ENCODE results near the gene KAZN.

The KAZN gene

DNA sequence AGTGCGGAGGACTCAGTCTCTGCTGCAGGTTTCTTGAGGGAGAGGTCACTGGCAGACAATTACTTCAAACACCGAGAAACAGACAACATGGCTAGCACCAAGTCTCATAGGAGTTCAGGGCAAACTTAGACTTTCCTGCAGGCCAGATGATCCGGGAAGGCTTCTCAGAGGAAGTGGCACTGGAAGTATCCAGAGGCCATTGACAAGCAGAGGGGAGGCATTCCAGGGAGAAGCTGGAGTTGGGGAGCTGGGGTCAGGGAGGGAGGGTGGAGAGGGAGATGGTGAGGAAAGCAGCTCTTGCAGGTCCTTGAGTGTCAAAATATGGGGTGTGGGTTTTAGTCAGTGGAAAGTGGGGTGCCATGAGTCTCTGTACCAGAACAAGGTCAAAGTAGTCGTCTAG, 147.9 kb downstream of the KAZN start:
- no peak for DNase-seq

DNA sequence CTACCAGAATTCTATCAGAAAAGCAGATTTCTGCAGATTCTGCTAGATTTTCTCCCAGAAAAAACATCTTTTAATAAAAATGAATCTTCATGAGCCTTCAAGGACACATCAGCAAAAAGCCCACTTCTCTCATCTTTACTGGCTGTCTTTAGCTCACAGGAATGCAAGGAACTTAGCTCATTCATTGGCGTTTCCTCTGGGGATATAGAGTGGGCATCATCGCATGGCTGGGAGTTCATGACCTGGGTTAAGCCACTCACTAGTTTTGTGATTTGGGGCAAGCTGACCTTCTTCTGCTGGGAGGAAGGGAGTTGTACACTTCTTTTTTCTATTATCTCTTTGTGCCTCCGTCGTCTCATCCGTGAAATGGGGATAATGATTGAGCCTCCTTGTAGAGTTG, 149.7 kb downstream of the KAZN start:
- no peak for DNase-seq

DNA sequence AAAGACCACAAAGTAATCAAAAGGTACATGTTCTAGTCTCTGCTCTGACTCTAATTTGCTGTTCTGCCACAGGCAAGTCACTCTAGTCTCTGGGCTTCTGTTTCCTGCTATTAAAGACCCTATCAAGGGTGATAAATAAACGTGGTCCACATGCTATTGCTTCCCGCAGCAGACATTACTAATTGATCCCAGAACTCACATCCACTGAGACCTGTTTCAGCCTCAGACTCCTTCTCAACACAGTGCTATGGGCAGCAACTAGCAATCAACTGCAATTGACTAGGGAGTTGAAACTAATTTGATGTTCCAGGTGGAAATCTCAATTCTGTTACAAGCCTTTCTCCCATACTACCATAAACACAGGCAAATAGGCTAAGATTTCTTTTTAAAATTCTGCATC, 150.5 kb downstream of the KAZN start:
- DNase-seq = no peak

DNA sequence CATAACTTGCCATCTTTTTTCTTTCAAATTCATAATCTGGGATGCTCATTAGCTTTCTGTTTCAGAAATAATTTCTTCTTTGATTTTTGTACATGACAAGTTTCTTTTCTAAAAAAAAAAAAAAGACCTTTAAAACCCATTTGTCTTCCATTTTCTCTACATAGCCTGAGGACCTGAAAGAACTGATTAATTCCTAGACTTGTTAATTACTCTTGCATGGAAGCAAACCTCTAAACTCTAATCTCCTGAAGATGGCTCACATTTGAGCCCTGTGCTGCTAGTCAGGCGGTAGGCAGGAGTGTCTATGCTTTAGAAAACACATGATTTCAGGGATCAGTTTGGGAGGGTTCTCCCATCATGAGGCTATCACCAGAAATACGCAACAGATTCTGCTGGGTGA, 152.0 kb downstream of the KAZN start:
- no peak for DNase-seq

DNA sequence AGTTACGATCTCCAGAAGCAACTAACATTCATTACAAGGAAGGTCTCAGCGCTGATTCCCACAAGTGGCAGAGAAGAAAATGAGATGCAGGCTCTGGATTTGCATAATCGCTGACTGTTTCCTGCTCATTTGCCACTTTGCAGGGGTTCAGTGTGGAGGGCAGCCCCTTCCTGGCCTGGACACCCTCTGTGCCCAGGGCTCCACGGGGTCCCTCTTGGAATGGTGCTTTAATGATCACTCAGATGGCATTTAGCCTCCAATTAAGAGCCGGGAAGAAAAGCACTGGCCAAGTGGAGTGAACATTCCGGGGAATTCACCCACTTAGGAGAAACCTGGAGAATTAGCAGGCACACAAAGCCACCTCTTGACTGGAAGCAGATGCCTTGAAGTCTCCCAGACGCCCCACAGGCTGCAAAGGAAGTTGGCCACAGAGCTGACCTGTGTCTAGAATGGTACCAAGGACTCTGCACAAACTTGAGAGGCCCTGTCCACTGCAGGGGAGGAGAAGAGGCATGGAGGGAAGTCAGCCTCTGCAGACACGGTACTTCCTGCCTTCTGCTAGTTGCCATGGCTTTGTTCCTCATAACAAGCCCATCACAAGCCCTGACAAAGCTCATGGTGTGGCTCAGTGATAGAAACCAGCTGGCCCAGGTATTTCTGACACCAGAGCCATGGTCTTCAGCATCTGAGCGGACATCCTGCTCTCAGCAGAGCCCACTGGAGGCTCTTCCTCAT, 157.2 kb downstream of the KAZN start:
- no peak for DNase-seq

DNA sequence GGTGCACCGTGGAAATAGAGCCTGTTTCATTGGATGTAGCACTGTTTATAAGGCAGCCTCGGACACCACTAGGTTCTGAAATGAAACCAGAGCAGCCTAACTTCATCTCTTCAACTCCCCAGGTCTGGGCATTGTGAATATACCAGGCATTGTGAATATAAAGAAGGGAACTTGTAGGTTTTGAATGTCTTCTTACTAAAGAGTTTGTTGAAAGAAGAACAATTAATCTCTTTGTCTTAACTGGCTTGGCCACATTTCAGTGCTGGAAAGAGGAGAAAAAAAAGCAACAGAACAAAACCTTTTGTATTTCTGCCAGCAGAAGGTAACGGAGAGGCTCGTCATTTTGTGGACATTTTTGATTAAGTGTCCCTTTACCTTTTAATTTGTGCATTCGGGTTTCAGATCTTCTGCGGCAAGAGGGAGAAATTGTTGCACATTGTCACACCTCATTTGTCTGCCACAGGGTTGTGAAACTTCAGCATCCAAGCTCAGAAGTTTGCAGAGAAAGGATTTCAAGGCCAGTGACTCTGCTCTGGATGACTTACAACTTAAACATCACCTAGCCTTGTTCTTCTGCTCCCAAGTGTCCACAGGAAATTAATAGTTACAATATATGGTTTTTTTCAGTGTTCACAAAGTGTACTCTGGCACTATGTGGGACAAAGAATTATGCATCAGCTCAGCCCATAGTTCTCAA, 158.3 kb downstream of the KAZN start:
- DNase-seq = no peak

DNA sequence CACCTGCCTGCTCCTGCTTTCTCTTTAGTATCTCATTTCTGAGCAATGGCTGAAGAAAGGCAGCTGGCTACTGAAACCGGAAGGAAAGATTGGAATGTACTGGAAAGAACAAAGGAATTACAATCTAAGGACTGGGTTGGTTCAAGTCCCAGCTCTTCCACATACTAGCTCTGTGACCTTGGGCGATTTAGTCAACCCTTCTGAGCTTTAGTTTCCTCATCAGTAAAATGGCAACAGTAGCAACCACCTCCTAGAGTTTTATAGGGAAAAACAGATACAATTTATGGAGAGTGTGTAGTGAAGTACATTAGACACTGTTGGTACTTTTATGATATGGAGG, 158.8 kb downstream of the KAZN start:
- no peak for DNase-seq

DNA sequence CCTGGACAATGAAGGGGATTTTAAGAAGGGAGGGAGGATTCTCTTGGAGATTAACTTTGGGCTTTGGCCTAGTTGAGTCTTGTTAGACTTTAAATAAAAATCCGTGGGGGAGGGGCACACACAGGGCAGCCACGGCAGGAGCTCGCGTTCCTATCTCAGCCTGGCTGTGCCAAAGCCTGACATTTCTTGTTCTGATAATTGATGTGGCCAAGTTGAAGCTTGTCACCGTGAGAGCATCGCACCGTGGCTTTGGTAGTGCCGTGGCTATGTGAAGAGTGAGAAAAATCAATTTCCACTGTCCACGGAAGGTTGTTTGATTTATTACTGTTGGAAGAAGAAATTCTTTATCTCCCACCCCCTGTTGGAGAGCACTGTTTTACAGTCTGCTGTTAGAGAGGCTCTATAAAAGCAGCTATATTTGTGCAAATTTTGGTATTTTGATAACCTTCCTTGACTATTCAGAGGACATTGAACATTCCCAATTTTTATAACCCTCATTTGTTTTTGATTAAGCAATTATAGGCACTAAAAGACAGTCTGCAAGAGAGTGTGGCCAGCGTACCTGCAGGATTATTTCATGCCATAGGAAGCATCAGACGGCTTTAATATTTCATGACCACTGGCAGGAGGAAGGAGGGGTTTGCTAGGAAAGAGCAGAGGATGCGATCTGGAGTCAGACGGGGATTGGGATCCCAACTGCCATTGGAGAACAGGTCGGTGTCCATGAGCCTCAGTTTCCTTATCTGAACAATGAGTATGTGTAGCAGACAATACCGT, 160.7 kb downstream of the KAZN start:
- no peak for DNase-seq

DNA sequence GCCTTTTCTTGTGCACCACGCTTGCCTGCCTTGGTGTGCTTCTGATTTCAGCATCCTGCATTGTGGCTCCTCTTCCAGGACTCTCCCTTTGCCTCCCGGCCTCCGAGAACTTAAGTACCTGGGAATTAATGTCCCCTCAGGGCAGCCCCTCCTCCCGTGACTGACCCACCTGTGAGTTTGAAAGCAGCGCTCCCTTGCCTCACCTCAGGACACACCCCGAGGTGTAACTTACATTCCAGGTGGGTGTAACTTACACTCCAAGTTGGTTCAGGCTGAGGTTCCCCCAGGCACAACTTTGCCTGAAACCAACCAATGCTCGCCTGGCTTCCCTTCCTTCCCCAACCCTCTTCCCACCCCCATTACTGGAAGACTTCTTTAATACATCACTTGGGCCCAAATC, 161.4 kb downstream of the KAZN start:
- no peak for DNase-seq

DNA sequence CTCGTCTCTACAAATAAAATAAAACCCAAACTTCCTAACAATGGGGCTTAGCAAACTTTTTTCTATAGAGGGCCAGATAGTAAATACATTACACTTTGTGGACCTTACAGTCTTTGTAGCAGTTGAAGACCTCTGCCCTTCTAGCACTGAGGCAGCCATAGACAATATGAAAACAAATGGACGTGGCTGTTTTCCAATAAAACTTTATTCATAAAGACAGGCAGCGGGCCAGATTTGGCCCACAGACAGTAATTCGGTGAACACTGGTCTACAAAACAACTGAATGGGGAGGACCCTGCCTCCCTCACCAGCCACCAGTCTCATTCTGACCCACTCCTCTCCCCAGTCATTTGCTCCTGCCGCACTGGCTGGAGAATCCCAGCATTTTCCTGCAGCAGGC, 162.3 kb downstream of the KAZN start:
- DNase-seq = no peak

DNA sequence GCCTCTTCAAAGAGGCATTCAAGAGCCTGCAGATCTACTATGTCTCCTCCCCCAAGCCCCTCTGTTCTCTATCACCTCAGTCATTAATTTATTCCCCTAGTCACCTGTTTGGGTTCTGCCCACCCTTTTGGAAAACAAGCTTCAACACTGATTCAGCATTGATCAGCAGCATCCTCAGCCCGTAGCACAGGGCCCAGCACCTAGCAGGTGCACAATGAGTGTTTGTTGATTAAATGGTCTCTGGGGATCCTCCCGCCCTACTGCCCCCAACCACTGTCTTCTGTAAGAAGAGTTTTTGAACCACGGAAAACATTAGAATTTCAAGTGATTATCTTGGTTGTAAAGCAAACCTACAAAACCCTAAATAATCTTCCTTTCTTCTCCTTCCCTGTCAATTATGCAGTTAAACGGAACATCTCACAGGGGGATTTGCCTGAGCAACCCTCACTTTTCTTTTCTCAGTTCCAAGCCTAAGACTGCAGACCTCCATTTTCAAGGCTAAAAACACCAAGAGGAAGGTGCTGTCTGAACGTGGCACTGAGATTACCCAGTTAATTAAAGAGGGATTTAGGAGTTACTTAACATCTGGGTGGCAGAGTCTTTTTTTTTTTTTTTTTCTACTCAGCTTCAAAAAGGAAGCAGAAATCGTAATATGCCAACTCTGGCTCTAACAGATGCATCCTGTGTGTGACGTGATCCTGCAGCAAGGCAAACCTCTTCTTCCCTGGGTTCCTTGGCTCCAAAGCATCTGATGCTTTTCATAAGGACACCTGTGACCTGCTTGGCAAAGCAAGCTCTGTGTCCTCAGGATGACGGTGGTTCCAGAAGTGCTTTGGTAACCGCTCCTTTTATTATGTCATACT, 163.0 kb downstream of the KAZN start:
- no peak for DNase-seq

DNA sequence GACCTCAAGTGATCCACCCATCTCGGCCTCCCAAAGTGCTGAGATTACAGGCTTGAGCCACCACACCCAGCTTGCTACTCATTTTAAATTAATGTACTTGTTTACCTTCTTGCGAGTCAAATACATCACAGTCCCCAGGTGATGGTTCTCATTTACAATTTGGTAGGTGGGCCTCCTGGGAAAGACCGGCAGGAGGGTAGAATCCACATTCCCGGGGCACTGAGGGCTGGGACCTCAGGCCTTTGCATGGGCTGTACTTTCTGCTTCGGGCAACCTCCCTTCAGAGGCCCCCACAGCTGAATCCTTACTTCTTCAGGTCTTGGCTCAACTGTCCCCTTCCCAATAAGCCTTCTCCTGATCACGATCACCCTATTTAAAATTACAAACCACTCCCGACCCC, 165.5 kb downstream of the KAZN start:
- no peak for DNase-seq

DNA sequence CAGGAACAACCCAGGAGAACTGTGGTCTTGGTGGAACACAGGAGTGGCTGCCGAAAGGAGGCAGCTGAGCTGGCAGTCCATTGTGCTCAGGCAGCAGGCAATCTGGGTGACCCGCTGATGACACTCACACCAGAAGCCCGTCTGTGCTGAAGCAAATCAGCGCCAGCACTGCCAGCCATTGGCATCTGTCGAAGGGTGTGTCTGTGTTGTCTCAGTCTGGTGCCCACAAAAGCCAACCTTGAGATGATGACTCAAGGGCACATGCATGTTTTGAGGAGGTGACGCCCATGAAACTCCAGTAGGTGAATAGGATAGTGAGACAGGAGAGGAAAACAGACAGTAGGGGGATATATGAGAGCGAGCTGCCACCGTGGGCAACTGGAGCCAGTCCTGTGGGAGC, 167.3 kb downstream of the KAZN start:
- no peak for DNase-seq

DNA sequence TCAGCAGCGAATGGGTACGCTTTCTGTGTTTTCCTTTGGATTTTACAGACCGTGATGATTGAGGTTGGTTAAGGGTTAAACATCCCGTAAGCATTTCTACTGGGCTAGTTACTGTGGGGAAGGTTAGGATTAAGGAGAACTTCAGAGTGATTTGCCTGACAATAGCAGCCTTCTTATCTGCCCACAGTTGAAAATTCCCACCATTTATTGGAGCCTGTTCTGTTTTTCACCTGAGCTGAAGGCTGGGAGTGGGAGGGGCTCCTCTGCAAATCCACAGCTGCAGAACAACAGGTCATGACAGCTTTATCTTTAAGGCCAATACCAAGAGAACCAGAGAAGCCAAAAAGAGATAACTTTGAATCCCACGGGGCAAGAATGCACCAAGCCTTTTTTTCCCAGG, 168.6 kb downstream of the KAZN start:
- DNase-seq = no peak

DNA sequence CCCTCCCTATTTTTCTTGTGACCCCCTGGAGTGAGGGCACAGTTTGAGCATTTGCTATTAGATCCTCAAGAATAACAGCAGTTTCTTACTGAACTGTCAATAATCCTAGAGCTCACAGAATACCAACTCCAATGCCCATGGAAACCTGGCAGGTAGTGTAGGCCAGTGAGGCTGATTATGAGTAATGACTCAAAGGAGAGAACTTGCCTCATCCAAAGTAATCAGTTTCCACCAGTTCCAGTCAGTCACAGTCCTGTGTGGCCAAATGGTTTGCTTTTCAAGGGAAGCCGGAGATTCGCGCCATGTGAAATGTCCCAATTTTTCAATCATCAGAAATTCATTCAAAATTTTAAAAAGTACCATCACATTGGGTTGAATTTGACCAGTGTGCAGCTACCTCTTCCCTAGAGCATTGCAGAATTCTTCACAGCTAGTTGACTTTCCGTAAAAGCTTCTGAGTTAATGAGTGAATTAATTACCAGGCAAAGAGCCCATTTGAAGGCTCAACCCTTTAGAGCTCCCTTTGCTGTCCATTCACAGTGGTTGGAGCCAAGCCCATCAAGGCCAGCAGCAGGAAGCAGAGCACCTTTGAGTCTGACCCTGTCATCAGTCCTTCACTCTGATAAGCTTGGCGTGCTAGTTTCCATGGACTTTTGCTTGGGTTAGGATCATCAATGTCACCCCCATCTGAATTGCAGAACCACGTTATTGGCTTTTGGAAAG, 170.3 kb downstream of the KAZN start:
- no peak for DNase-seq

DNA sequence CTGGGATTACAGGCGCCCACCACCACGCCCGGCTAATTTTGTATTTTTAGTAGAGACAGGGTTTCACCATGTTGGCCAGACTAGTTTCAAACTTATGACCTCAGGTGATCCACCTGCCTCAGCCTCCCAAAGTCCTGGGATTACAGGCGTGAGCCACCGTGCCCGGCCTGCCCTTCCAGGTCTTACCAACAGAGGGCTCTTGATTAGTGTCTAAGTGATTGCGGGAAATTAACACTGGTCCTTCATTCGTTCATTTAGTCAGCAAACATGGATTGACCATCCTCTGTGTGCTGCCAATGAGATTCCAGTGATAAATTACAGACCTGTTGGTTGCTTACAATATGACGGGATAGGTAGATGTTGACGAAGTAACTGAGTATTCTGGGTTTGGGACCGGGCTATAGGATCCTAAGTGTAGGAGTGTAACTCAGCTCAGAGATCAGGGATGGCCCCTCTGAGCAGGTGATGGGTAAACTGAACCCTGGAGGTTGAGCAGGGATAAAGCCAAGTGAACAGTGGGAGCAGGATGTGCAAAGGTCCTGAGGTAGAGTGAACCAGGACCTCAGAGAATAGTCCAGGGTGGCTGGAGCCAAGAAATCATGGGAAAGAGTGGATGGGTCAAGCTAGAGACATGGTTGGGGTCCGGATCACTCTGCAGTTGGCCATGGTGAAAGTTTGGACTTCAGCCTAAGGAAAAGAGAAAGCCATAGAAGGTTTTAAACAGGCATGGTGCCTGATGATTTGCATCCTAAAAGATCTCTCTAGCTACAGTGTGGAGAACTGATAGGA, 171.2 kb downstream of the KAZN start:
- DNase-seq = no peak

DNA sequence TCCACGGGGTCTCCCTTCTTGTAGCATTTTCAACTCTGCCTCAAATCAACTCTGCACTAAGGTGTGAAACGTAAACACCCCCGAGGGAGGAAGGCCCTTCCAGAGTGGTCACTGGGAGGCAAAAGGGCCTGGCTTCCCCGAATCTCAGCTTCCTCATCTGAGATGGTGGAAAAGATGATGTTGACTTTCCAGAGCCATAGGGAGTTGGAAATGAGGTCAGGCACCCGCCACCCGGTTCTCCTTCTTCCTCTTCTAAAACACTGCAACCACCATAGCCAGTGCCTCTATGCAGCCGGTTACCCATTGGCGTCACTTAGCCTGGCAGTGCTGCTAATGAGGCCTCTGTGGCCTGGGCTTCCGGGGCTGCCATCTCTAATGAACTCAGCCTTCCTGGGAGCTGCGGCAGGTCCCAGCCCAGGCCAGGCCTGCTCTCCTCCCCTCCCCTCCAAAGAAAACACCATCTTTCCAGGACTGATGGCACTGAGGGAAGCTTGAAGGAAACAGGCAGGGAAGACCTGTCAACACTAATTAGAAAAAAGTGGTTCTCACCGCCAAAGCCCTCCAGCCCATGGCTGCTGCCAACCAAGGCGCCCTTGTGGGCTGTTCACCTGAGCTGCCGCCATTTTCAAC, 175.0 kb downstream of the KAZN start:
- DNase-seq = no peak

DNA sequence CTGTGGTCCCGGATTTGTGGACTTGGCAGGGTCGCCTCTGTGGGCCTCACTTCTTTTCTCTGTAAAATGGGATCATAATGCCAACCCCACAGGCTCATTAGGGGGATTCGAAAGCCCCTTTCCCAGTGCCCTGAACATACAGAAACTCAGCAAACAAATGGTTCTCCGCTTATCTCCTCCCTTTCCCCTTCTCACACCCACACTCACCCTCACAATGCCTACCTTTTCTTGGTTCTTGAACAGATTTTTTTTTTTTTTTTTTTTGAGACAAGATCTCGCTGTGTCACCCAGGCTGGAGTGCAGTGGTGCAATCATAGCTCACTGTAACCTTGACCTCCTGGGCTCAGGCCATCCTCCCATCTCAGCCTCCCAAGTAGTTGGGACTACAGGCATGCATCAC, 175.7 kb downstream of the KAZN start:
- DNase-seq = no peak

DNA sequence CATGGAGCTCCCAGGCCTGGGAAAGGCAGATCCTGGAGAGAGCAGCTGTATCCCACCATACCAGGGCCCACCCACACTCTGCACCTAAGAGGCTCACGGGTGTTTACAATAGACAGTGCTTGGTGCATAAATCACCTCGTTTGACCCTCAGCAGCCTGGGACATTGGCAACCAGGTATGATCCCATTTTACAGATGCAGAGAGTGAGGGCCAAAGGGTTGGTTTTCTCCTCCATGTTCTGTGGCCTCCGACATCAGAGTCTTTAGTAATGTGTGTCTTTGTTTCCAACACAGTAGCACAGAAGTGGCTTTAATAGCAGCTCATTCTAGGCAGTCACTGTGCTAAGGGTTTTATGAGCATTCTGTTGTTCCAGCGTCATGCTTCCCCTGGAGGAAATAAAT, 176.5 kb downstream of the KAZN start:
- DNase-seq = no peak

DNA sequence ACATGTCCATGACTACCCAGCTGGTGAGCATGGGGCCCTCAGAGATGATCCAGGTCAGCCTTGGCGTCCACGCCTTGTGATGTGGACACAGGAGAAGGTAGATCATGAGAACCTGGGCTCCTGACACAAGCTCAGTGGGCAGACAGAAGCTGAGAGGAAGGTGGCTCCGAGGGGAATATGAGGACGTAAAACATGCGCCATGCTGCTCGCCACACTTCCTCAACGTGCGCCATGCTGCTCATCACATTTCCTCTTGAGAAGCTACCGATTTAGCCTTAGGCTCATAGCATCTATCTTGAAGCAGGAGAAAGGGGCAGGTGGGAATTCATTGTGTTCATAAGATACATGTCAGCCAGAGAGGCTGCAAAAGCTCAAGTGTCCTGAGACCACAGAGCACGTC, 176.9 kb downstream of the KAZN start:
- no peak for DNase-seq

All from activated T-cell treated with anti-CD3 and anti-CD28 coated beads, Interleukin-2, amount 50 U/mL, for 1 hour (primary cell).